Right lobe of liver (tissue), 6 donors: ENCODE data around the gene ATP10A. TPM values are rescaled to one million over a fixed set of nuclear protein-coding genes. Genes with fewer than 3 reads are reported as not detected.
A peak's percentile ranks its signal among the peaks of the same experiment; 100 is the strongest.

Experiments used
- ATAC-seq, 4 donors: fragments of 200-7000 bp; cut with Tn5 transposase; one replicate each; pipeline ENCODE4 v1.9.1; 2020; ENCODE audit warnings: mild to moderate bottlenecking in 4 of 4, moderate library complexity in 4 of 4
- DNase-seq, 3 donors: peaks; one replicate each; pipeline ENCODE4 v3.0.0-alpha.2; 2020
- H3K27ac ChIP-seq, 3 donors: fragments of 200-600 bp; one replicate each; pipeline ENCODE4 v1.8.0; 2022
- H3K27me3 ChIP-seq, 2 donors: fragments of 200-600 bp; one replicate each; pipeline ENCODE4 v1.8.0; 2022
- H3K36me3 ChIP-seq, 4 donors: fragments of 200-600 bp; sonication (generic) in 1 of 4; one replicate each; pipeline versions ENCODE4 v1.5.1 to v1.8.0; 2017 to 2022; ENCODE audit warnings: control low read depth in 1 of 4
- H3K4me1 ChIP-seq, 4 donors: fragments of 200-600 bp; sonication (generic) in 1 of 4; one replicate each; pipeline versions ENCODE4 v1.5.1 to v1.8.0; 2017 to 2022; ENCODE audit warnings: control low read depth in 1 of 4
- H3K4me3 ChIP-seq, 3 donors: fragments of 200-600 bp; one replicate each; pipeline ENCODE4 v1.8.0; 2022
- H3K9me3 ChIP-seq, 4 donors: fragments of 200-600 bp; sonication (generic) in 1 of 4; one replicate each; pipeline versions ENCODE4 v1.5.1 to v1.8.0; 2017 to 2022; ENCODE audit warnings: control low read depth in 1 of 4
- POLR2A ChIP-seq: fragments of 450-650 bp; IDR thresholded peaks from one replicate; pipeline ENCODE4 v1.6.1; 2017; ENCODE audit warnings: antibody characterized with exemption, mild to moderate bottlenecking
- WGBS: methylation state at CpG from one replicate; pipeline ENCODE4 v1.1.6; 2018; ENCODE audit warnings: low coverage, low lambda C conversion rate; ENCODE audit not compliant: insufficient coverage; ENCODE audit errors: missing lambda C conversion rate; 5-methylcytosine and 5-hydroxymethylcytosine counted together
- intact Hi-C, 2 donors: fragments of 100-400 bp; cut with DNase I; formaldehyde crosslinking; loops; one replicate each; pipeline versions ENCODE4 v1.11.2 to v1.14.1; 2022
- total RNA-seq, 6 experiments: library from RNA; depleted of rRNA in 2 of 6; stranded (reverse); fragments of >200 nt in 2 of 6; fragmentation: NEBNext Ultra II Directional in 3 of 6; extraction: Animal tissue kit (Norgen Biotek cat#: 25700) in 3 of 6; gene quantifications; one replicate each; pipeline versions ENCODE4 v1.1.0 to v1.2.4, GENCODE V29; 2016 to 2023
- TF ChIP-seq, protein P1 (sequence below), 4 donors: fragments of 200-600 bp in 3 of 4; fragments of 450-650 bp in 1 of 4; IDR thresholded peaks; one replicate each; pipeline versions ENCODE4 v1.5.1 to v1.8.0; 2016 to 2022; ENCODE audit warnings: antibody characterized with exemption in 4 of 4, mild to moderate bottlenecking in 2 of 4
- donor health status: DM: no; HTN: yes; CAD: no.
- donor health status: DM: no; HTN: no; CAD: no.
- donor health status: DM: no; HTN: no; CAD: no.
- donor health status: DM: no; HTN: yes; CAD: no.
- donor health status: DM: no; HTN: yes; CAD: no.

The ATP10A gene
- total RNA-seq, 6 experiments from 2014 or later = 0.15 to 1.00 (median 0.34) TPM

- peak overlapping the region in 2 of 3 donors; percentile 3 to 13 for H3K4me3 ChIP-seq
- peak overlapping the region; percentile 20 to 60 (median 29) for H3K27ac ChIP-seq
- H3K4me1 ChIP-seq = no peaks in the 10 kb centered on the region
- ATAC-seq (peak; percentile 72 to 86 (median 80)), DNase-seq (peak; percentile 51 to 66 (median 58))
- no peaks in the 10 kb centered on the region for H3K9me3 ChIP-seq
- H3K36me3 ChIP-seq = no peaks in the 10 kb centered on the region
- WGBS = 10% methylated on average over 14 of the region's 36 CpGs
- TF ChIP-seq, protein P1, sequence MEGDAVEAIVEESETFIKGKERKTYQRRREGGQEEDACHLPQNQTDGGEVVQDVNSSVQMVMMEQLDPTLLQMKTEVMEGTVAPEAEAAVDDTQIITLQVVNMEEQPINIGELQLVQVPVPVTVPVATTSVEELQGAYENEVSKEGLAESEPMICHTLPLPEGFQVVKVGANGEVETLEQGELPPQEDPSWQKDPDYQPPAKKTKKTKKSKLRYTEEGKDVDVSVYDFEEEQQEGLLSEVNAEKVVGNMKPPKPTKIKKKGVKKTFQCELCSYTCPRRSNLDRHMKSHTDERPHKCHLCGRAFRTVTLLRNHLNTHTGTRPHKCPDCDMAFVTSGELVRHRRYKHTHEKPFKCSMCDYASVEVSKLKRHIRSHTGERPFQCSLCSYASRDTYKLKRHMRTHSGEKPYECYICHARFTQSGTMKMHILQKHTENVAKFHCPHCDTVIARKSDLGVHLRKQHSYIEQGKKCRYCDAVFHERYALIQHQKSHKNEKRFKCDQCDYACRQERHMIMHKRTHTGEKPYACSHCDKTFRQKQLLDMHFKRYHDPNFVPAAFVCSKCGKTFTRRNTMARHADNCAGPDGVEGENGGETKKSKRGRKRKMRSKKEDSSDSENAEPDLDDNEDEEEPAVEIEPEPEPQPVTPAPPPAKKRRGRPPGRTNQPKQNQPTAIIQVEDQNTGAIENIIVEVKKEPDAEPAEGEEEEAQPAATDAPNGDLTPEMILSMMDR (IDR thresholded peaks at IDR 0.05) = no peak
- no peak for TF ChIP-seq POLR2A
- no peaks in the 10 kb centered on the region for H3K27me3 ChIP-seq
- intact Hi-C loops = no loop called here
Measured at GRCh38 chr15:25850154-25851111, 12.7 kb downstream of the ATP10A start.

- Histone ChIP-seq H3K36me3 (no peaks in the 10 kb centered on the region), H3K4me1 (no peaks in the 10 kb centered on the region), H3K9me3 (no peaks in the 10 kb centered on the region), H3K27me3 (no peaks in the 10 kb centered on the region), H3K27ac (peak overlapping the region in 1 of 3 donors; percentile 39), H3K4me3 (no peak overlapping the region)
- ATAC-seq = peak; percentile 22 to 44 (median 30)
- TF ChIP-seq, protein P1 (IDR thresholded peaks at IDR 0.05) = no peak
- TF ChIP-seq POLR2A = no peak
- 26% methylated on average over 11 of the region's 11 CpGs for WGBS
- intact Hi-C loops = no loop called here
- DNase-seq = no peak
Measured at GRCh38 chr15:25849157-25849921, 13.8 kb downstream of the ATP10A start.

DNA sequence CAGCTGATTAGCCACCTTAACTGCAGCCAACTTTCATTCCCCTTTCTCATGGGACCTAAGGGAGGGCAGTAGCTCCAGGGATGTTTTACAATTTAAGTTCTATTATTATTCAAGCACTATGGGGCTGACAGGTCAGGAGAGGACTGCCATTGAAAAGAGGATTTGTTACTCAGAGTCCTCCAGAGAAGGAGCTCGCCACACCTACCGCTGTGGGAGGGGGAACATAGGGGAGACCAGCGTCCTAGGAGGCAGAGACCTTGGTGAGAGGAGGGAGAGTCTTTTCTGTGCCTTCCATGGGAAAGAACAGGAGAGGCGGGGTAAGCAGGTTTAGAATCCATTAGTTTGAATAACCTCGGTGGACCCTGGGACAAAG is 14.4 kb downstream of the ATP10A start:
- Histone ChIP-seq H3K9me3 (no peaks in the 10 kb centered on the region), H3K27me3 (no peaks in the 10 kb centered on the region), H3K27ac (no peak overlapping the region), H3K4me3 (no peak overlapping the region), H3K36me3 (no peaks in the 10 kb centered on the region), H3K4me1 (no peaks in the 10 kb centered on the region)
- TF ChIP-seq POLR2A = no peak
- TF ChIP-seq, protein P1 (IDR thresholded peaks at IDR 0.05) = no peak
- ATAC-seq (no peak), DNase-seq (no peak)
- intact Hi-C loops = no loop called here
- WGBS = 69% methylated on average over 2 of the region's 5 CpGs

DNA sequence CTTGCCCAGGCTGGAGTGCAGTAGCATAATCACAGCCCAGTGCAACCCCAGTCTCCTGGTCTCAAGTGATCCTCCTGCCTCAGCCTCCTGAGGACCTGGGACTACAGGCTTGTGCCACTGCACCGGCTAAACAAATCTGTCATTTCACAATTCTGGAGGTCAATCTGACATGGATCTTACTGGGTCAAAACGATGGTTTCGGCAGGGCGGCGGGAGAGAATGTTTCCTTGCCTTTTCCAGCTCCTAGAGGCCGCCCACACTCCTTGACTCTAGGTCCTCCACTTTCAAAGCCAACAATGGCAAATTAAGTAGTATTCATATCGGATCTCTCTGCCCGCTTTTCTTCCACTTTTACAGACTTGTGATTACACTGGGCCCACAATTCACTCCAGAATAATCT is 14.8 kb downstream of the ATP10A start:
- no peak for DNase-seq
- no peaks in the 10 kb centered on the region for H3K4me1 ChIP-seq
- H3K4me3 ChIP-seq = no peak overlapping the region
- no peak for ATAC-seq
- WGBS = 65% methylated on average over 8 of the region's 8 CpGs
- no peaks in the 10 kb centered on the region for H3K36me3 ChIP-seq
- intact Hi-C loops = no loop called here
- H3K27ac ChIP-seq = no peak overlapping the region
- no peaks in the 10 kb centered on the region for H3K9me3 ChIP-seq
- no peak for TF ChIP-seq POLR2A
- TF ChIP-seq, protein P1 (IDR thresholded peaks at IDR 0.05) = no peak
- H3K27me3 ChIP-seq = no peaks in the 10 kb centered on the region
